Caco-2 (cell line): ENCODE measurements around the gene MYBPC3. TPM values are rescaled to one million over a fixed set of nuclear protein-coding genes. Genes with fewer than 3 reads are reported as not detected.

ENCODE experiments used
- BruUV-seq: library from RNA; stranded (reverse); fragments of 400-500 nt; replicated peaks from 2 replicates; lab custom pipeline; 2021; lab: Mats Ljungman, UMichigan
- CTCF ChIA-PET: fragments of 300-600 bp; sonication (Branson Sonifier 250); formaldehyde crosslinking; loops from one replicate; lab custom pipeline; 2022; ENCODE audit warnings: antibody characterized with exemption; lab: Charles Lee
- POLR2A ChIA-PET: fragments of 300-600 bp; sonication (Branson Sonifier 250); formaldehyde crosslinking; loops from one replicate; lab custom pipeline; 2022; ENCODE audit warnings: antibody characterized with exemption; lab: Charles Lee
- DNase-seq, 2 experiments: peaks; one replicate each; pipeline versions ENCODE4 v3.0.0 to v3.0.0-alpha.2; 2020 to 2022
- H3K27me3 ChIP-seq: replicated peaks from 2 replicates; pipeline ENCODE4 v1.6.0; 2011; ENCODE audit warnings: low read length; ENCODE audit not compliant: control insufficient read depth, insufficient read depth
- H3K36me3 ChIP-seq: 2 replicates; pipeline ENCODE4 v1.5.1; 2011; ENCODE audit warnings: low read length; ENCODE audit not compliant: control insufficient read depth, insufficient read depth
- H3K4me1 ChIP-seq: fragments of 250-450 bp; sonication (Bioruptor Pico); 2 replicates; pipeline ENCODE4 v1.5.1; 2020; ENCODE audit warnings: mild to moderate bottlenecking
- H3K4me3 ChIP-seq: 2 replicates; pipeline ENCODE4 v1.5.1; 2011; ENCODE audit warnings: low read depth, mild to moderate bottlenecking, control low read depth, low read length
- H3K9me3 ChIP-seq: fragments of 250-450 bp; sonication (Bioruptor Pico); 2 replicates; pipeline ENCODE4 v1.5.1; 2020; ENCODE audit warnings: mild to moderate bottlenecking, moderate library complexity
- H3K27ac Mint-ChIP-seq: one replicate; pipeline ENCODE4 v1.8.0; 2022; ENCODE audit warnings: mixed read lengths; ENCODE audit not compliant: unreplicated experiment
- H3K27me3 Mint-ChIP-seq: one replicate; pipeline ENCODE4 v1.8.0; 2022; ENCODE audit warnings: mixed read lengths; ENCODE audit not compliant: insufficient read depth, unreplicated experiment
- H3K36me3 Mint-ChIP-seq: one replicate; pipeline ENCODE4 v1.8.0; 2022; ENCODE audit warnings: mild to moderate bottlenecking, mixed read lengths; ENCODE audit not compliant: insufficient read depth, unreplicated experiment
- H3K4me1 Mint-ChIP-seq: one replicate; pipeline ENCODE4 v1.8.0; 2022; ENCODE audit warnings: low read depth, mixed read lengths; ENCODE audit not compliant: unreplicated experiment
- H3K4me3 Mint-ChIP-seq: one replicate; pipeline ENCODE4 v1.8.0; 2022; ENCODE audit warnings: mild to moderate bottlenecking, moderate library complexity, mixed read lengths; ENCODE audit not compliant: unreplicated experiment
- H3K9me3 Mint-ChIP-seq: one replicate; pipeline ENCODE4 v1.8.0; 2022; ENCODE audit warnings: mixed read lengths; ENCODE audit not compliant: unreplicated experiment
- intact Hi-C: fragments of 100-400 bp; cut with micrococcal nuclease; formaldehyde crosslinking; loops from one replicate; pipeline ENCODE4 v1.10.0; 2022; ENCODE audit not compliant: unreplicated experiment
- total RNA-seq: library from RNA; stranded (reverse); gene quantifications from 2 replicates; pipeline ENCODE4 v1.2.3, GENCODE V29; 2022
- TF ChIP-seq, protein P1 (sequence below), 2 experiments: fragments of 200-600 bp in 1 of 2; IDR thresholded peaks; 1 replicate in 1 of 2; 2 replicates in 1 of 2; pipeline versions ENCODE4 v1.5.1 to v1.8.0; 2011 to 2022; ENCODE audit warnings: antibody characterized with exemption in 1 of 2, control low read depth in 1 of 2, inconsistent platforms in 1 of 2, low read depth in 1 of 2, low read length in 1 of 2, mild to moderate bottlenecking in 1 of 2, moderate library complexity in 1 of 2; ENCODE audit not compliant: insufficient read depth in 1 of 2, severe bottlenecking in 1 of 2, unreplicated experiment in 1 of 2

MYBPC3 gene
- total RNA-seq, 1 experiment from 2014 or later: not detected

DNA sequence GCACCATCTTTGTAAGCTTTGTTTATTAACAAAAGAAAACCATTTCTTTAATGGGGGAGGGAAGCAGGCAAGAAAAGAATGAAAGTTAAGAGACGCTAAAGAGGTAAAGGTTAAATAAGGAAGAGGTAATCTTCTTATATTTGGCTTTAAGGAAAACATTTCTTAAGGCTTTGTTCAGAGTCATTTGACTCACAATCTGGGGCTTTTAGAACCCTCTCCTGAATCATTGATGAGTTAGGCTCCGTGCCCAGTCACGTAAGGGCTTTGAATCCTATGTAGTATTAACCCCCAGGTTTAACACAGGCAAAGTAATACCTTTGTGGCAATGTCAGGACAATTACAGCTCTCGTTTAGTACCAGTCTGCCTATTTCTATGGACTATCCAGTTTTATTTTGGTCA is 56.5 kb downstream of the MYBPC3 start:
- H3K27me3 Mint-ChIP-seq: no peaks in the 10 kb centered on the region
- no peaks in the 10 kb centered on the region for H3K4me1 Mint-ChIP-seq
- peaks cover 2% of the 10 kb centered on the region for H3K9me3 Mint-ChIP-seq
- H3K27ac Mint-ChIP-seq: no peak overlapping the region
- H3K4me3 Mint-ChIP-seq: no peak overlapping the region
- no peak overlapping the region for H3K4me3 ChIP-seq
- DNase-seq: no peak
- POLR2A ChIA-PET: no interaction called here
- H3K27me3 ChIP-seq: no peaks in the 10 kb centered on the region
- H3K36me3 Mint-ChIP-seq: peaks cover 85% of the 10 kb centered on the region
- peaks cover 8% of the 10 kb centered on the region for H3K9me3 ChIP-seq
- H3K36me3 ChIP-seq: peaks cover 8% of the 10 kb centered on the region
- CTCF ChIA-PET: no interaction called here
- no peaks in the 10 kb centered on the region for H3K4me1 ChIP-seq
- BruUV-seq: no TSS peak
- TF ChIP-seq, protein P1, sequence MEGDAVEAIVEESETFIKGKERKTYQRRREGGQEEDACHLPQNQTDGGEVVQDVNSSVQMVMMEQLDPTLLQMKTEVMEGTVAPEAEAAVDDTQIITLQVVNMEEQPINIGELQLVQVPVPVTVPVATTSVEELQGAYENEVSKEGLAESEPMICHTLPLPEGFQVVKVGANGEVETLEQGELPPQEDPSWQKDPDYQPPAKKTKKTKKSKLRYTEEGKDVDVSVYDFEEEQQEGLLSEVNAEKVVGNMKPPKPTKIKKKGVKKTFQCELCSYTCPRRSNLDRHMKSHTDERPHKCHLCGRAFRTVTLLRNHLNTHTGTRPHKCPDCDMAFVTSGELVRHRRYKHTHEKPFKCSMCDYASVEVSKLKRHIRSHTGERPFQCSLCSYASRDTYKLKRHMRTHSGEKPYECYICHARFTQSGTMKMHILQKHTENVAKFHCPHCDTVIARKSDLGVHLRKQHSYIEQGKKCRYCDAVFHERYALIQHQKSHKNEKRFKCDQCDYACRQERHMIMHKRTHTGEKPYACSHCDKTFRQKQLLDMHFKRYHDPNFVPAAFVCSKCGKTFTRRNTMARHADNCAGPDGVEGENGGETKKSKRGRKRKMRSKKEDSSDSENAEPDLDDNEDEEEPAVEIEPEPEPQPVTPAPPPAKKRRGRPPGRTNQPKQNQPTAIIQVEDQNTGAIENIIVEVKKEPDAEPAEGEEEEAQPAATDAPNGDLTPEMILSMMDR (IDR thresholded peaks at IDR 0.05; ENCODE audit: insufficient read depth in 1 of 2, low read depth in 1 of 2, low read length in 1 of 2, severe bottlenecking in 1 of 2, unreplicated experiment in 1 of 2): no peak
- intact Hi-C loops: no loop called here

DNA sequence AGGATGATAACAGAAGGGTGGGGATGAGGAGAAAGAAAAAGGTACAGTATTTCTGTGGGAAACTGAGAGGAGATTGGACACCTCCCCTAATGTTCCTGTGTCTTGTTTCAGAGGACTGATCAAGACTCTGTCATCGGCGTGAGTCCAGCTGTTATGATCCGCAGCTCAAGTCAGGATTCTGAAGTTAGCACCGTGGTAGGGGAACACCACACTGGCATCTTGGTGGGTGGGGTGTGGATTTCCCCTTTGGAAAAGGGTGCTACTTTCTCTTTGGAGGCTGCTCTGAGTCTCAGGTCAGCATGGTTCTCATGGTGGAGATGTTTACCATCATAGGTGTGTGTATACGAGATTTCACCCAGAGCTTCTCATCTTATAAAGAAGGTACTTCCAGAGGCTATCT is 57.1 kb downstream of the MYBPC3 start:
- no peak for DNase-seq
- TF ChIP-seq, protein P1 (IDR thresholded peaks at IDR 0.05; ENCODE audit: insufficient read depth in 1 of 2, low read depth in 1 of 2, low read length in 1 of 2, severe bottlenecking in 1 of 2, unreplicated experiment in 1 of 2): no peak
- H3K27me3 Mint-ChIP-seq: no peaks in the 10 kb centered on the region
- Histone ChIP-seq H3K9me3 (peaks cover 8% of the 10 kb centered on the region), H3K4me3 (no peak overlapping the region), H3K36me3 (peaks cover 8% of the 10 kb centered on the region), H3K27me3 (no peaks in the 10 kb centered on the region), H3K4me1 (no peaks in the 10 kb centered on the region)
- H3K4me1 Mint-ChIP-seq: no peaks in the 10 kb centered on the region
- no peak overlapping the region for H3K4me3 Mint-ChIP-seq
- no peak overlapping the region for H3K27ac Mint-ChIP-seq
- BruUV-seq: no TSS peak
- ChIA-PET CTCF (no interaction called here), POLR2A (no interaction called here)
- H3K36me3 Mint-ChIP-seq: peaks cover 85% of the 10 kb centered on the region
- intact Hi-C loops: no loop called here
- H3K9me3 Mint-ChIP-seq: no peaks in the 10 kb centered on the region

DNA sequence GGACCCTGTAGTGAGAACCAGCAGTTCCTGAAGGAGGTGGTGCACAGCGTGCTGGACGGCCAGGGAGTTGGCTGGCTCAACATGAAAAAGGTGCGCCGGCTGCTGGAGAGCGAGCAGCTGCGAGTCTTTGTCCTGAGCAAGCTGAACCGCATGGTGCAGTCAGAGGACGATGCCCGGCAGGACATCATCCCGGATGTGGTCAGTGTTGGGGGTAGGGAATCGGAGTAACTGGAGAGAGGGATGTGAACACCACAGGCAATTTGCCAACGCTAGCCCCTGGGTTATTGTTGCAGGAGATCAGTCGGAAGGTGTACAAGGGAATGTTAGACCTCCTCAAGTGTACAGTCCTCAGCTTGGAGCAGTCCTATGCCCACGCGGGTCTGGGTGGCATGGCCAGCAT is 62.6 kb downstream of the MYBPC3 start:
- ChIA-PET POLR2A (no interaction called here), CTCF (no interaction called here)
- BruUV-seq: no TSS peak
- TF ChIP-seq, protein P1 (IDR thresholded peaks at IDR 0.05; ENCODE audit: insufficient read depth in 1 of 2, low read depth in 1 of 2, low read length in 1 of 2, severe bottlenecking in 1 of 2, unreplicated experiment in 1 of 2): no peak
- no peaks in the 10 kb centered on the region for H3K27me3 Mint-ChIP-seq
- no peaks in the 10 kb centered on the region for H3K4me1 ChIP-seq
- intact Hi-C loops: no loop called here
- H3K27me3 ChIP-seq: no peaks in the 10 kb centered on the region
- H3K36me3 ChIP-seq: peaks cover 9% of the 10 kb centered on the region
- no peak for DNase-seq
- no peak overlapping the region for H3K27ac Mint-ChIP-seq
- peaks cover 75% of the 10 kb centered on the region for H3K36me3 Mint-ChIP-seq
- no peaks in the 10 kb centered on the region for H3K4me1 Mint-ChIP-seq
- H3K9me3 ChIP-seq: no peaks in the 10 kb centered on the region
- H3K9me3 Mint-ChIP-seq: no peaks in the 10 kb centered on the region
- no peak overlapping the region for H3K4me3 Mint-ChIP-seq
- no peak overlapping the region for H3K4me3 ChIP-seq
